Activated T-helper 1 cell treated with anti-CD3 and anti-CD28 coated beads, Interleukin-12 subunit alpha, Interleukin-12 subunit beta, Interleukin-2, Interleukin-4 antibody, amounts not matched to agents 30 ng/mL and 10 ng/mL and 1 ng/mL, durations not matched to agents 14 hours and 24 hours and 36 hours (primary cell): Measurements from ENCODE around the gene LIMS1. TPM values are rescaled to one million over a fixed set of nuclear protein-coding genes. Genes with fewer than 3 reads are reported as not detected.
"Not testable (repeated sequence)": the region's sequence is repeated elsewhere in the genome, so short reads cannot be mapped to it uniquely, and the experiment has no call there.

Experiments
- DNase-seq: peaks from one replicate; pipeline ENCODE4 v3.0.0; 2021; ENCODE audit warnings: low spot score
- H3K27ac Mint-ChIP-seq: one replicate; pipeline ENCODE4 v1.8.0; 2021; ENCODE audit warnings: mild to moderate bottlenecking, mixed read lengths
- H3K27me3 Mint-ChIP-seq: one replicate; pipeline ENCODE4 v1.8.0; 2022; ENCODE audit warnings: mild to moderate bottlenecking, moderate library complexity, mixed read lengths; ENCODE audit not compliant: insufficient read depth
- H3K36me3 Mint-ChIP-seq: one replicate; pipeline ENCODE4 v1.8.0; 2021; ENCODE audit warnings: low read depth, mixed read lengths
- H3K4me1 Mint-ChIP-seq: one replicate; pipeline ENCODE4 v1.8.0; 2021; ENCODE audit warnings: low read depth, mixed read lengths
- H3K4me3 Mint-ChIP-seq: one replicate; pipeline ENCODE4 v1.8.0; 2021; ENCODE audit warnings: mild to moderate bottlenecking, moderate library complexity, mixed read lengths
- H3K9me3 Mint-ChIP-seq: one replicate; pipeline ENCODE4 v1.8.0; 2021; ENCODE audit warnings: mixed read lengths
- intact Hi-C: fragments of 100-400 bp; cut with micrococcal nuclease; formaldehyde crosslinking; loops from one replicate; pipeline ENCODE4 v1.15.1; 2024
- total RNA-seq: library from RNA; stranded (reverse); gene quantifications from 2 replicates; pipeline ENCODE4 v1.2.3, GENCODE V29; 2022

The LIMS1 gene
- total RNA-seq, 1 donor from 2014 or later = 69.6 TPM

DNA sequence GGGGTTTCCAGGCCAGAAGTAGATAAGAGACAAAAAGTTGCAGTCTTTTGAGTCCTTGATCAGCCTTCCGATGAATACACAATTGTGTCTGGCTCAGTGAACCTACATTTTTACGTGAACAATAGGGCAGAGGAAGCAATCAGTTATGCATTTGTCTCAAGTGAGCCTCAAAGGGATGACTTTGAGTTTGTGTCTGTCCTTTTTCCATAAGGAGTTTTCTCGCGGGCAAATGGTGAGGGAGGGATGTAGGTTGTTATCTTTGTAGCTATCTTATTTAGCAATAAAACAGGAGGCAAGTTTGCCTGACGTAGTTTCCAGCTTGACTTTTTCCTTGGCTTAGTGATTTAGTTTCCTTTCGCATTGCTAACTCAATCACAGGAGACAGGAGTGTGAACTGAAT lies 119.6 kb downstream of the LIMS1 start:
- not testable (repeated sequence) for DNase-seq, H3K9me3 Mint-ChIP-seq, H3K27me3 Mint-ChIP-seq, H3K4me3 Mint-ChIP-seq, H3K36me3 Mint-ChIP-seq
- H3K4me1 Mint-ChIP-seq = peaks cover 43% of the 10 kb centered on the region
- H3K27ac Mint-ChIP-seq = peak overlapping the region; percentile 70
- intact Hi-C loops = loop anchor here (2.0 to 5.0 kb wide), 3 partner anchors 41 to 122 kb away; partner anchors contain the start of genes LIMS1 and RANBP2

DNA sequence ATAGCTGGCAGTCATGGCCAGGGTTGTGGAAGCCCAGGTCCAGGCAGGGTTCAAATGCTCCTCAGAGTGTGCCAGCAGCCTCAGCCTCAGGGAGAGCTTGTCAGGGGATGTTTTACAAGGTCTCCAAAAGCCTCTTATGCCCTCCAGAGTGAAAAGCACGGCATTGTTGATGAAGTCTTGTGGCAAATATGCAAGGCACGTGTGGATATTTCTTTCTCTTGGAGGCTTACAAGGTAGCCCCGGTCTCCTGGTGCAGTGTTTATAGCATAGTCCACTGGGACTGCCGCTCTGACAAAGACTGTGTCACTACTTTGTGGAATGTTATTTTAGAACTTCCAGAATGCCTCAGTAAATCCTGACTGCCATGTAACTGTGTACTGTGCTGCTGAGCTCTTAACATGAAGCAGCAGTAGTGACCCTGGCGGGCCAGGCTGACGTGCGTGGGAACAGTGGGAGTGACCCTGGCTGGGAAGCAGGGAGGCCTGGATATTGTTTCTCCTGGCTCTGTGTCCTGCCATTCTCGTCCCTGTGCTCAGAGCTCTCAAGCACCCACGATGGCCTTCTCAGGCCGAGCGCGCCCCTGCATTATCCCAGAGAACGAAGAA lies 120.4 kb downstream of the LIMS1 start:
- H3K27ac Mint-ChIP-seq, H3K27me3 Mint-ChIP-seq, H3K9me3 Mint-ChIP-seq, DNase-seq, H3K36me3 Mint-ChIP-seq, H3K4me3 Mint-ChIP-seq: not testable (repeated sequence)
- peaks cover 36% of the 10 kb centered on the region for H3K4me1 Mint-ChIP-seq
- intact Hi-C loops = loop anchor here (5.0 kb wide), 1 partner anchor 122 kb away; the partner anchor contains the start of gene LIMS1

DNA sequence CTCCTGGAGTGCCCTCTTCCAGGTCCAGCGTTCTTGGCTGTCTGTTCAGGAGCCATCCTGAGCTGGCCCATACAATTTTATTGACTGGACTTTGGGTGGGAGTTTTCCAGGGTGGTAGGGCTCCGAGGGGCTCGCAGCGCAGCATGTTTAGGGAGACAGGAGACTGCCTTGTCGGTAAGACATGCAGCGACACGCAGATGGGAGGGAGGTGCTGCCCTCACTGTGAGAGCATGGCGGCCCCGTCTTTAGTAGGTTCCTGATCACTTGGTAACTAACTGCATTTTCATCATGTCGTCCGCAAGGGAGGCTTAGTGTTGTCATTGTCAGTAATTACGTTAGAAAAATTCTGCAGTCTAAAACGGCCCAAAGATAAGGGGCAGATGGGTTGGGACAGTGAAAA lies 121.0 kb downstream of the LIMS1 start:
- H3K36me3 Mint-ChIP-seq, intact Hi-C loops: not testable (repeated sequence)

DNA sequence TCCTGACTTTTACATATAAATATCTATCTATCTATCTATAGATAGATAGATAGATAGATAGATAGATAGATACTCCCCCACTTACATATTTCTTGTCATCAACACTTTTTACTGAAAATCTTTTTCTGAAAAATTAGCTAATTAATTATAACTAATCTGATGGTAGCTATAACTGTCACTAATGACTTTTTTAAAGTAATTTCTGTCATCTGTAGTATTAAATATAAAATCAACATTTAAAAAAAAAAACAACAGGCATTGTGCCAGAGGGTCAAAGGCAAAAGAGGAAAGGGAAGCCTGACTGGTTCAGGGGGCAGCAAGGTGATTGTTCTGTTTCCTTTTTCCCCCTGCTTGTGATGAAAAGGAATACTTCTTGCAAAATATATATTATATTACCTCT lies 122.0 kb downstream of the LIMS1 start:
- DNase-seq, H3K4me3 Mint-ChIP-seq, H3K36me3 Mint-ChIP-seq, H3K9me3 Mint-ChIP-seq, H3K27me3 Mint-ChIP-seq, H3K27ac Mint-ChIP-seq, intact Hi-C loops: not testable (repeated sequence)
- H3K4me1 Mint-ChIP-seq = peaks cover 22% of the 10 kb centered on the region

More for the DNA sequence above, 121.0 kb downstream of the LIMS1 start:
- DNase-seq, H3K9me3 Mint-ChIP-seq, H3K27ac Mint-ChIP-seq, H3K27me3 Mint-ChIP-seq, H3K4me3 Mint-ChIP-seq: not testable (repeated sequence)
- peaks cover 30% of the 10 kb centered on the region for H3K4me1 Mint-ChIP-seq

DNA sequence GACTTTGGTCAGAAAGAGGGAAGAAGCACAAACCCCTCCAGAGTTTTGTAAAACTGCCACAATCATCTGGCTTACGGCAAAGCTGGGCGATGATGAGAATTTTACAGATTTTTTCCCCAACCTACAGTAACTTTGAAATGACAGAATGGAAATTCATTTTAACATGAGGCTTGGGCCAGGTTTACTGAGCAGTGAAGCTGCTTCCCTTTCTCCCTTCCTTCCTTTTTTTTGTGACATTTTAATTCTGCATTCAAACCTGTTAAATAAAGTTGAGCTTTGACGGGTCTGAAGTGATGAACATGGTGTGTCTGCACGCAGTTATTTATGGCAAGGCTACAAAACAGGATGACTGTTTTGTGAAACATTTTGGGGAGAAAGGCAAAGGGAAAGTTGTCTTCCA lies 123.2 kb downstream of the LIMS1 start:
- H3K4me1 Mint-ChIP-seq = peaks cover 26% of the 10 kb centered on the region
- H3K27me3 Mint-ChIP-seq, H3K4me3 Mint-ChIP-seq, DNase-seq, intact Hi-C loops, H3K9me3 Mint-ChIP-seq, H3K36me3 Mint-ChIP-seq, H3K27ac Mint-ChIP-seq: not testable (repeated sequence)

DNA sequence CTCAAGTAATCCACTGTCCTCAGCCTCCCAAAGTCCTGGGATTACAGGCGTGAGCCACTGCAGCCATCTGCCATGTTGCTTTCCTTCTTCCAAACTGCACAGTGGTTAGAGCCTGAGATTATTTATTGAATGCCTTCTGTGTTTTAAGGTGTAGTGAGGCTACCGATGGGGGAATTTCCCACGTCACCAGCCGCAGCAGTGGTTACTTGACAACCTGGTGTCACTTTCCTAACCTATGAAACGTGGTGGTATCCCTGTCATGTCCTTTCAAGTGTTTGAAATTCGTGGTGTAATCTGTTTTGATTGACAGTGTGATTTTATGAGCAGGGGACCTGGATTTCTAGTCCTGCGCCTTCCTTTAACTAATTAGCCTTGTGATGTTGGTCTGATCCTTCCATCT lies 124.3 kb downstream of the LIMS1 start:
- intact Hi-C loops, DNase-seq, H3K27me3 Mint-ChIP-seq, H3K36me3 Mint-ChIP-seq, H3K4me3 Mint-ChIP-seq, H3K9me3 Mint-ChIP-seq, H3K27ac Mint-ChIP-seq: not testable (repeated sequence)
- H3K4me1 Mint-ChIP-seq = peaks cover 31% of the 10 kb centered on the region

DNA sequence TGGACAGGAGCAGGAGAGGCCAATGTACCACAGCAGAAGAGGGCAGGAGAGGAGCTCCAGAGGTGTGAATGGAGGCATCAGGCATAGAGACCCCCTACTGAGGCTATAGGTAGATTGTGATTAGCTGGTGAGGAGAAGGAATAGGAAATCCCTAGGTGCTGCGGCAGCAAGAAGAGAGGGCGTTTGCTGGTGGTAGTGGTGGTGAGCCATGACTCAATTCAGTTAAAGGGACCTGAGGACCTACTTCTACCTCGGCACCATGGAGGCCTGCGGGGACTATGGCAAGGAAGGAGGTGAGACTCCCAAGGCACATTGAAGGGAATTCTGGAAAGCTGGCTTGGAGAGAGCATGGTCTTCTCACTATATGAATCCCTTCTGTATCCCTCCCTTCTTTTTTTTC lies 127.2 kb downstream of the LIMS1 start:
- H3K9me3 Mint-ChIP-seq, H3K27ac Mint-ChIP-seq, H3K4me3 Mint-ChIP-seq, DNase-seq, intact Hi-C loops, H3K27me3 Mint-ChIP-seq: not testable (repeated sequence)
- Mint-ChIP-seq H3K36me3 (peaks cover 11% of the 10 kb centered on the region), H3K4me1 (peaks cover 25% of the 10 kb centered on the region)

DNA sequence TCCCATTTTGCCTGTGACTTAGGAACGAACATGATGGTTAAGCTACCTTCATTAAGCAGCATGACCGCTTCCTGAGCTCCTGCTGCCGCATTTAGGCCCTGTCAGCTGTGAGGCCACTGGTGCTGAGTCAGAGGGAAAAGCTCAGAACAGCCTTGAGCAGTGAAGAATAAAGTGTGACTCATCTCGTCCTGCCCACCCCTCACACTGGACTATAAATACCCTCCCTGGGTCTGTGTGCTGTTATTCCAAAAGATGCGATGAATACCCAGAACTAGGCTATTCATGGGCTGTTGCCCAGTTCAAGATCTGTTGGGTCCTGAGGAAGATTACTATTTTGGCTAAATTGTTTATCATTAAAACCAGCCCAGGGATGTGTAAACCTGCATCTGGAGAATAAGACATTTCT lies 127.9 kb downstream of the LIMS1 start:
- H3K4me3 Mint-ChIP-seq, DNase-seq, H3K27me3 Mint-ChIP-seq, intact Hi-C loops, H3K9me3 Mint-ChIP-seq, H3K27ac Mint-ChIP-seq: not testable (repeated sequence)
- Mint-ChIP-seq H3K36me3 (peaks cover 11% of the 10 kb centered on the region), H3K4me1 (peaks cover 24% of the 10 kb centered on the region)

DNA sequence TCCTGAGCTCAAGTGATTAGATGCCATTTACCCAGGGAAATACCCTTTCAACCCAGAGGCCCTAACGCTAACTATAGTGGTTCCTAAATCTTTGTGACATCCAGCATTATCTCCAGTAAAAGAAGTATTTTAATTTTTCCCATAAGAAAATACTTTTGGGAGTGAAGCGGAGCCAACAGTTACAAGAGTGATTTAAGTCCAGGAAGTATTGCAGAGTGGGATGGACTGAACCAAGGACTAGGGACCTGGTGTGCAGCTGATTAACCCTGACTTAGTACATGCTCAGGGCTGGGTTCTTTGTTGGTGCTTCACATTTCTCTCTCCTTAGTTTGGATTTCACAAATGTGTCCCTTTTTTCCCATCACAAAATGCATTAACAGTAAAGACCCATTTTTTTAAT lies 129.1 kb downstream of the LIMS1 start:
- Mint-ChIP-seq H3K36me3 (peaks cover 14% of the 10 kb centered on the region), H3K4me1 (peaks cover 21% of the 10 kb centered on the region)
- H3K9me3 Mint-ChIP-seq, DNase-seq, H3K27me3 Mint-ChIP-seq, intact Hi-C loops, H3K27ac Mint-ChIP-seq, H3K4me3 Mint-ChIP-seq: not testable (repeated sequence)

DNA sequence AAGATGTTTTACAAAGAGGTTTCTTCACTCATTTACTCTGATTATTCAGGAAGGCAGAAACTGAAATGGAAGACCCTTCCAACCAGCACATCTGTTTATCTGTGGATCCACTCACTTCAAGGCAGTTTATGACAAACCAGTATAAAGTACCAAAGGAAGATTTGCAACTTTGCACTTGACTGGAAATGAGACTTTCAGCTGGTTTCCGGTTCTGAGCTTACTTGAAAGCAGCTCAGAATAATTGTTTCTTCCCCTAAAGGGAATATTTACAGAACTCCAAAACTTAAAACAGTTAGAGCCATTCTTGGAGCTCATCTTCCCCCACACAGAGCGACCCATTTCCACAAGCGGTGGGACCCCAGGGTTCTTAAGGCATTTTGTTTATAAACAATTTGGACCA lies 129.8 kb downstream of the LIMS1 start:
- intact Hi-C loops = not testable (repeated sequence)
- Mint-ChIP-seq H3K4me1 (peaks cover 21% of the 10 kb centered on the region), H3K36me3 (peaks cover 17% of the 10 kb centered on the region)

DNA sequence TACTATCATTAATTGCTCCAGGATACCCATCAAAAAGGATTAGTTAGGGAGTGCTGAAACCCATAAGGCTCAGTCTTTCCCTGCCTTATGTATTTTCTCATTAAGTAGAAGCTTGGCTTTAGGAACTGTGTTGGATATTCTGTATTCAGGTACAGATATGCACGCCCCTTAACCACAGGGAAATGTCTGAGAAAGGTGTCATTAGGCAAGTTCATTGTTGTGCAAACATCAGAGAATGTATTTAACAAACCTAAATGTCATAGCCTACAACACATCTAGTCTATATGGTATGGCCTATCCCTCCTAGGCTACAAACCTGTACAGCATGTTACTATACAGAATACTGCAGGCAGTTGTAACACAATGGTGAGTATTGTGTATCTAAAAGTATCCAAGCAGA lies 130.7 kb downstream of the LIMS1 start:
- H3K4me1 Mint-ChIP-seq = peaks cover 21% of the 10 kb centered on the region
- DNase-seq, H3K4me3 Mint-ChIP-seq, intact Hi-C loops, H3K9me3 Mint-ChIP-seq, H3K27me3 Mint-ChIP-seq, H3K27ac Mint-ChIP-seq: not testable (repeated sequence)
- peaks cover 17% of the 10 kb centered on the region for H3K36me3 Mint-ChIP-seq

More for the DNA sequence above, 129.8 kb downstream of the LIMS1 start:
- not testable (repeated sequence) for H3K9me3 Mint-ChIP-seq, DNase-seq, H3K4me3 Mint-ChIP-seq, H3K27ac Mint-ChIP-seq, H3K27me3 Mint-ChIP-seq

DNA sequence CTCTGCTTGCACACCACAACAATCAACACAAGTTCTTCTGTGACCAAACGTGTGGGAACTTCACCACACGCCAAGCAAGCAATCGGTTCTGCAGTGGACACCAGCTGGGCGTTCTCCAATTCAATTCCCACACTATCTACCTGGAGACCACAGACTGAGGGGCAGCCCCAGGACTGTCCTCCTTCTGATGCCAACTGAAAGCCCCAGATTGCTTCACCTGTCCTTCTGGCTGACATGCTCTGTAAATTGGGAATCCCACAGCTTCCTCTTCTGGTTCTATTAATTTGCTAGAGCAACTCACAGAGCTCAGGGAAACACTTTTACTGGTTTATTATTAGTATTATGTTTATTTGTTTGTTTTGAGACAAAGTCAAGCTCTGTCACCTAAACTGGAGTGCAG lies 131.7 kb downstream of the LIMS1 start:
- H3K4me3 Mint-ChIP-seq, intact Hi-C loops, H3K27me3 Mint-ChIP-seq, DNase-seq, H3K27ac Mint-ChIP-seq, H3K9me3 Mint-ChIP-seq: not testable (repeated sequence)
- H3K4me1 Mint-ChIP-seq = peaks cover 21% of the 10 kb centered on the region
- H3K36me3 Mint-ChIP-seq = peaks cover 15% of the 10 kb centered on the region

DNA sequence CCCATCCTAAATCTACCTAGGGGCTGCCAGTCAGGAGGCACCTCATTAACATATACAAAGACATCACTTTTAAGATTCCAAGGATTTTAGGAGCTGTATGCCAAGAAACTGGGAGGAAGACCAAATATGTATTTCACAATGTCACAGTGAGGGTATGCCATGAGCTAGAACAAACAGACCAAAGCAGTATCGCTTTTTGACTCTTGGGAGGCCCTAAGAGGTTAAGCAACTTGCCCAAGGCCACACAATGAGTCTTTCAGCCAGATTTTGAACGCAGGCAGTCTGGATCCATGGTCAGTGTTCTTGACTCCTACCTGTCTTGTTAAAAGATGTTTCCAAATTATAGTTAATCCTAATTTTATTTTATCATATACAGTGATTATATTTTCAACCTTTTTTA lies 132.9 kb downstream of the LIMS1 start:
- Mint-ChIP-seq H3K4me1 (peaks cover 12% of the 10 kb centered on the region), H3K36me3 (peaks cover 11% of the 10 kb centered on the region)
- H3K27ac Mint-ChIP-seq, DNase-seq, H3K27me3 Mint-ChIP-seq, H3K4me3 Mint-ChIP-seq, H3K9me3 Mint-ChIP-seq, intact Hi-C loops: not testable (repeated sequence)

DNA sequence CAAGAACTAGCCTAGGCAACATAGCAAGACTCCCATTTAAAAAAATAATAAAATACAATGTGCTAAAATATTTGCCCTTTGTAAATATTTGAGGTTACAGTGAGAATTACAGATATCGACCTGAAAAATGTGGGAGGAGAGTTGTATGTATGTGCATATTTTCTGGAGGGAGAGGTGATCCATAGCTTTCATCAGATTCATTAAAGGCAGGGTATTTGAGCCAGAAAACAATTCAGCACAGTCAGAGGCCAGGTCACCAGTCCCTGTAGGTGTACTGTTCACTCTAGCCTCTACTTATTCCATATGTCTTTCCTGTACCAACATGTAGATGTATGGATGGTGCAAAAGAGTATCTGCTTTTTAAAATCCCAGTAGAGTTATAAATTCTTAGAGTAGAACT lies 136.0 kb downstream of the LIMS1 start:
- H3K9me3 Mint-ChIP-seq, H3K36me3 Mint-ChIP-seq, H3K4me1 Mint-ChIP-seq, DNase-seq, H3K4me3 Mint-ChIP-seq, H3K27me3 Mint-ChIP-seq, H3K27ac Mint-ChIP-seq, intact Hi-C loops: not testable (repeated sequence)
